HCT116 (cell line): ENCODE data around the gene RHOH. TPM values are rescaled to one million over a fixed set of nuclear protein-coding genes. Genes with fewer than 3 reads are reported as not detected.

Experiments used
- ATAC-seq: fragments of 200-7000 bp; cut with Tn5 transposase; 2 replicates; pipeline ENCODE4 v1.9.1; 2020; ENCODE audit warnings: mild to moderate bottlenecking, moderate library complexity
- BruUV-seq: library from RNA; stranded (reverse); fragments of 400-500 nt; replicated peaks from 2 replicates; lab custom pipeline; 2021; lab: Mats Ljungman, UMichigan
- CTCF ChIA-PET: fragments of 300-600 bp; sonication (Branson Sonifier 250); formaldehyde crosslinking; loops from one replicate; lab custom pipeline; 2021; ENCODE audit warnings: antibody characterized with exemption; lab: Charles Lee
- POLR2A ChIA-PET: fragments of 300-600, 350-600 bp; sonication (Branson Sonifier 250); formaldehyde crosslinking; loops from one replicate; lab custom pipeline; 2021; ENCODE audit warnings: antibody characterized with exemption; lab: Charles Lee
- RAD21 ChIA-PET, 2 experiments: fragments of 300-600 bp; sonication (Branson Sonifier 250); formaldehyde crosslinking; loops; one replicate each; lab custom pipeline; 2023; ENCODE audit warnings: low total read pairs in 2 of 2; ENCODE audit not compliant: uncharacterized antibody in 2 of 2, unreplicated experiment in 2 of 2, low non-redundant PET in 1 of 2; lab: Charles Lee
- DNase-seq: peaks from one replicate; pipeline ENCODE4 v3.0.0-alpha.2; 2010; ENCODE audit warnings: low read depth, low spot score
- H2AFZ ChIP-seq: fragments of 200-600 bp; shearing (Covaris generic), sonication (generic); 2 replicates; pipeline ENCODE4 v1.6.1; 2017; ENCODE audit warnings: low read depth, mixed run types, mixed read lengths, antibody characterized with exemption, low read length; ENCODE audit not compliant: poor library complexity, severe bottlenecking
- H3K27ac ChIP-seq: 2 replicates; pipeline ENCODE4 v1.5.1; 2012; ENCODE audit warnings: low read depth, low read length
- H3K27me3 ChIP-seq: fragments of 200-600 bp; sonication (generic); 2 replicates; pipeline ENCODE4 v1.6.1; 2016; ENCODE audit warnings: mixed run types, low read length, mixed read lengths; ENCODE audit not compliant: insufficient read depth
- H3K36me3 ChIP-seq, 2 experiments: fragments of 200-500 bp in 1 of 2; fragments of 200-600 bp in 1 of 2; sonication (Bioruptor generic) in 1 of 2; sonication (generic) in 1 of 2; 2 replicates each; pipeline versions ENCODE4 v1.5.1 to v1.6.1; 2014 to 2016; ENCODE audit warnings: low read length in 2 of 2, inconsistent platforms in 1 of 2, mixed read lengths in 1 of 2, mixed run types in 1 of 2; ENCODE audit not compliant: insufficient read depth in 2 of 2, control insufficient read depth in 1 of 2
- H3K4me1 ChIP-seq, 2 experiments: fragments of 200-600 bp in 1 of 2; sonication (generic) in 1 of 2; 2 replicates each; pipeline versions ENCODE4 v1.5.1 to v1.6.1; 2012 to 2017; ENCODE audit warnings: low read length in 2 of 2, inconsistent platforms in 1 of 2, mild to moderate bottlenecking in 1 of 2, mixed read lengths in 1 of 2, mixed run types in 1 of 2, moderate library complexity in 1 of 2; ENCODE audit not compliant: insufficient read depth in 2 of 2, control insufficient read depth in 1 of 2
- H3K4me2 ChIP-seq: fragments of 200-600 bp; sonication (generic); 2 replicates; pipeline ENCODE4 v1.6.1; 2017; ENCODE audit warnings: mixed run types, low read length, mixed read lengths
- H3K4me3 ChIP-seq, 2 experiments: fragments of 200-600 bp in 1 of 2; sonication (generic) in 1 of 2; replicated peaks in 1 of 2; 2 replicates each; pipeline ENCODE4 v1.5.1; 2011 to 2016; ENCODE audit warnings: low read length in 2 of 2, control low read depth in 1 of 2, low read depth in 1 of 2, mild to moderate bottlenecking in 1 of 2, mixed read lengths in 1 of 2, mixed run types in 1 of 2
- H3K79me2 ChIP-seq: fragments of 200-600 bp; sonication (generic); 2 replicates; pipeline ENCODE4 v1.6.1; 2017; ENCODE audit warnings: mild to moderate bottlenecking, mixed run types, low read length, moderate library complexity, mixed read lengths; ENCODE audit not compliant: insufficient read depth
- H3K9ac ChIP-seq: fragments of 200-600 bp; sonication (generic); 2 replicates; pipeline ENCODE4 v1.6.1; 2016; ENCODE audit warnings: low read length, mixed read lengths
- H3K9me2 ChIP-seq: fragments of 200-600 bp; sonication (generic), shearing (Covaris generic); 2 replicates; pipeline ENCODE4 v1.6.1; 2017; ENCODE audit warnings: mixed run types, mild to moderate bottlenecking, moderate library complexity; ENCODE audit not compliant: insufficient read depth
- H3K9me3 ChIP-seq, 2 experiments: fragments of 200-500 bp in 1 of 2; fragments of 200-600 bp in 1 of 2; sonication (Bioruptor generic) in 1 of 2; sonication (generic) in 1 of 2; 2 replicates each; pipeline ENCODE4 v1.6.1; 2014 to 2017; ENCODE audit warnings: low read length in 2 of 2, mixed read lengths in 2 of 2, inconsistent platforms in 1 of 2, low read depth in 1 of 2, mild to moderate bottlenecking in 1 of 2, mixed run types in 1 of 2, moderate library complexity in 1 of 2; ENCODE audit not compliant: control insufficient read depth in 1 of 2, insufficient read depth in 1 of 2
- H4K20me1 ChIP-seq: fragments of 200-600 bp; sonication (generic), shearing (Covaris generic); 2 replicates; pipeline ENCODE4 v1.6.1; 2017; ENCODE audit warnings: mixed run types, mild to moderate bottlenecking, moderate library complexity; ENCODE audit not compliant: insufficient read depth
- CEBPB ChIP-seq: IDR thresholded peaks from 2 replicates; pipeline ENCODE4 v1.6.1; 2012; ENCODE audit warnings: low read depth
- ELF1 ChIP-seq: IDR thresholded peaks from 2 replicates; pipeline ENCODE4 v1.6.1; 2012; ENCODE audit warnings: low read depth, borderline replicate concordance
- FOSL1 ChIP-seq: IDR thresholded peaks from 2 replicates; pipeline ENCODE4 v1.6.1; 2012; ENCODE audit warnings: low read depth
- MAX ChIP-seq: IDR thresholded peaks from 2 replicates; pipeline ENCODE4 v1.6.1; 2012
- RAD21 ChIP-seq: IDR thresholded peaks from 2 replicates; pipeline ENCODE4 v1.6.1; 2012; ENCODE audit warnings: low read depth, mild to moderate bottlenecking
- SRF ChIP-seq: IDR thresholded peaks from 2 replicates; pipeline ENCODE4 v1.6.1; 2012; ENCODE audit warnings: low read depth
- intact Hi-C: fragments of 100-400 bp; cut with micrococcal nuclease; formaldehyde crosslinking; loops from 2 replicates; pipeline ENCODE4 v1.10.0; 2022
- total RNA-seq: library from RNA; stranded (reverse); gene quantifications from one replicate; pipeline ENCODE4 v1.2.1, GENCODE V29; 2021; ENCODE audit not compliant: unreplicated experiment
- TF ChIP-seq, protein P1 (sequence below): IDR thresholded peaks from 2 replicates; pipeline ENCODE4 v1.6.1; 2012

RHOH gene
- total RNA-seq, 1 experiment from 2014 or later, result 0.74 TPM

GRCh38 chr4:40225497-40225896 is 28.7 kb downstream of the RHOH start (continued):
- TF ChIP-seq RAD21, result no peak
- TF ChIP-seq FOSL1, result no peak
- no peak for TF ChIP-seq SRF

GRCh38 chr4:40227284-40227683 is 30.5 kb downstream of the RHOH start:
- DNase-seq (no peak), ATAC-seq (no peak)
- Histone ChIP-seq H3K9me2 (no peaks in the 10 kb centered on the region), H3K4me3 (no peak overlapping the region), H3K4me1 (no peaks in the 10 kb centered on the region), H3K36me3 (no peaks in the 10 kb centered on the region), H3K27ac (no peak overlapping the region), H2AFZ (no peak overlapping the region), H3K9me3 (no peaks in the 10 kb centered on the region), H4K20me1 (no peaks in the 10 kb centered on the region), H3K9ac (no peak overlapping the region), H3K4me2 (no peak overlapping the region), H3K27me3 (no peaks in the 10 kb centered on the region), H3K79me2 (no peaks in the 10 kb centered on the region)
- ChIA-PET CTCF (interaction anchor here (0.6 kb wide), 1 partner anchor 89 kb away, joined by 3 read pairs; no protein-coding TSS in a partner anchor), RAD21 (no interaction called here), POLR2A (no interaction called here)
- BruUV-seq, result no TSS peak
- TF ChIP-seq, protein P1, sequence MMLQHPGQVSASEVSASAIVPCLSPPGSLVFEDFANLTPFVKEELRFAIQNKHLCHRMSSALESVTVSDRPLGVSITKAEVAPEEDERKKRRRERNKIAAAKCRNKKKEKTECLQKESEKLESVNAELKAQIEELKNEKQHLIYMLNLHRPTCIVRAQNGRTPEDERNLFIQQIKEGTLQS, result no peak
- TF ChIP-seq ELF1 (no peak), RAD21 (no peak), CEBPB (no peak), MAX (no peak)
- intact Hi-C loops, result no loop called here
